H9 (cell line): ENCODE measurements around the gene KLHL12. TPM values are rescaled to one million over a fixed set of nuclear protein-coding genes. Genes with fewer than 3 reads are reported as not detected.
"Not testable (repeated sequence)": the region's sequence is repeated elsewhere in the genome, so short reads cannot be mapped to it uniquely, and the experiment has no call there.

Source experiments
- DNase-seq: peaks from one replicate; pipeline ENCODE4 v3.0.0-alpha.2; 2017
- H2AFZ ChIP-seq: one replicate; pipeline ENCODE4 v1.6.1; 2013; ENCODE audit warnings: mild to moderate bottlenecking, low read length, control low read depth, moderate library complexity
- H2AK5ac ChIP-seq: 2 replicates; pipeline ENCODE4 v1.6.1; 2013; ENCODE audit warnings: low read length, control low read depth, mixed read lengths; ENCODE audit not compliant: insufficient read length
- H2BK120ac ChIP-seq: one replicate; pipeline ENCODE4 v1.6.1; 2013; ENCODE audit warnings: low read depth, mild to moderate bottlenecking, low read length, control low read depth, inconsistent platforms; ENCODE audit not compliant: poor library complexity, severe bottlenecking
- H2BK12ac ChIP-seq: 2 replicates; pipeline ENCODE4 v1.6.1; 2013; ENCODE audit warnings: low read length, control low read depth, mixed read lengths, low read depth; ENCODE audit not compliant: insufficient read length
- H2BK15ac ChIP-seq: 2 replicates; pipeline ENCODE4 v1.6.1; 2013; ENCODE audit warnings: low read depth, low read length, control low read depth
- H2BK20ac ChIP-seq: one replicate; pipeline ENCODE4 v1.6.1; 2013; ENCODE audit warnings: low read depth, mild to moderate bottlenecking, low read length, control low read depth, inconsistent platforms; ENCODE audit not compliant: poor library complexity, severe bottlenecking
- H2BK5ac ChIP-seq: 2 replicates; pipeline ENCODE4 v1.6.1; 2013; ENCODE audit warnings: low read length, control low read depth, mixed read lengths; ENCODE audit not compliant: insufficient read length
- H3K14ac ChIP-seq: 2 replicates; pipeline ENCODE4 v1.6.1; 2013; ENCODE audit warnings: low read length, control low read depth; ENCODE audit not compliant: insufficient read depth
- H3K18ac ChIP-seq: 2 replicates; pipeline ENCODE4 v1.6.1; 2013; ENCODE audit warnings: low read depth, mild to moderate bottlenecking, mixed read lengths, low read length, control low read depth; ENCODE audit not compliant: insufficient read length
- H3K23ac ChIP-seq: 2 replicates; pipeline ENCODE4 v1.6.1; 2013; ENCODE audit warnings: low read length, control low read depth, mixed read lengths, low read depth; ENCODE audit not compliant: insufficient read length
- H3K23me2 ChIP-seq: 2 replicates; pipeline ENCODE4 v1.6.1; 2013; ENCODE audit warnings: low read depth, mild to moderate bottlenecking, mixed read lengths, low read length, control low read depth; ENCODE audit not compliant: insufficient read length, poor library complexity, severe bottlenecking
- H3K27ac ChIP-seq: 2 replicates; pipeline ENCODE4 v1.5.1; 2013; ENCODE audit warnings: low read length, control low read depth, mixed read lengths, low read depth; ENCODE audit not compliant: insufficient read length
- H3K27me3 ChIP-seq: 2 replicates; pipeline ENCODE4 v1.6.1; 2013; ENCODE audit warnings: low read length, control low read depth, inconsistent platforms; ENCODE audit not compliant: insufficient read depth
- H3K4ac ChIP-seq: 2 replicates; pipeline ENCODE4 v1.6.1; 2013; ENCODE audit warnings: low read depth, mild to moderate bottlenecking, control low read depth, inconsistent platforms, low read length, moderate library complexity
- H3K4me1 ChIP-seq: 2 replicates; pipeline ENCODE4 v1.6.1; 2013; ENCODE audit warnings: low read length, control low read depth, inconsistent platforms; ENCODE audit not compliant: insufficient read depth
- H3K4me2 ChIP-seq: 2 replicates; pipeline ENCODE4 v1.6.1; 2013; ENCODE audit warnings: low read length, control low read depth, mixed read lengths; ENCODE audit not compliant: insufficient read length, insufficient read depth
- H3K56ac ChIP-seq: 2 replicates; pipeline ENCODE4 v1.6.1; 2013; ENCODE audit warnings: low read depth, mild to moderate bottlenecking, mixed read lengths, low read length, control low read depth; ENCODE audit not compliant: insufficient read length
- H3K79me1 ChIP-seq: 2 replicates; pipeline ENCODE4 v1.6.1; 2013; ENCODE audit warnings: low read depth, mild to moderate bottlenecking, moderate library complexity, low read length, control low read depth, inconsistent platforms; ENCODE audit not compliant: insufficient read depth, poor library complexity, severe bottlenecking
- H3K79me2 ChIP-seq: 2 replicates; pipeline ENCODE4 v1.6.1; 2013; ENCODE audit warnings: low read length, control low read depth, inconsistent platforms; ENCODE audit not compliant: insufficient read depth
- H3K9ac ChIP-seq: 2 replicates; pipeline ENCODE4 v1.6.1; 2013; ENCODE audit warnings: low read length, control low read depth, mixed read lengths; ENCODE audit not compliant: insufficient read length; ENCODE audit errors: extremely low read depth
- H3K9me3 ChIP-seq: one replicate; pipeline ENCODE4 v1.6.1; 2013; ENCODE audit warnings: low read depth, low read length, inconsistent platforms; ENCODE audit not compliant: control insufficient read depth
- H3T11ph ChIP-seq: one replicate; pipeline ENCODE4 v1.6.1; 2013; ENCODE audit warnings: mild to moderate bottlenecking, low read length, control low read depth, inconsistent platforms
- H4K20me1 ChIP-seq: one replicate; pipeline ENCODE4 v1.6.1; 2013; ENCODE audit not compliant: control insufficient read depth, insufficient read length, insufficient read depth
- H4K5ac ChIP-seq: 2 replicates; pipeline ENCODE4 v1.6.1; 2013; ENCODE audit warnings: low read depth, mild to moderate bottlenecking, mixed read lengths, low read length, control low read depth; ENCODE audit not compliant: insufficient read length
- H4K8ac ChIP-seq: replicated peaks from 2 replicates; pipeline ENCODE4 v1.6.1; 2013; ENCODE audit warnings: low read length, control low read depth, mixed read lengths, low read depth; ENCODE audit not compliant: insufficient read length
- H4K91ac ChIP-seq: 2 replicates; pipeline ENCODE4 v1.6.1; 2013; ENCODE audit warnings: low read depth, mild to moderate bottlenecking, moderate library complexity, mixed read lengths, low read length, control low read depth; ENCODE audit not compliant: insufficient read length
- H3K27ac Mint-ChIP-seq, 3 experiments: 2 replicates in 2 of 3; 3 replicates in 1 of 3; pipeline ENCODE4 v1.8.0; 2020 to 2021; ENCODE audit warnings: mixed read lengths in 3 of 3, mild to moderate bottlenecking in 1 of 3, moderate library complexity in 1 of 3
- H3K27me3 Mint-ChIP-seq: 2 replicates; pipeline ENCODE4 v1.8.0; 2021; ENCODE audit warnings: low read depth, mild to moderate bottlenecking, moderate library complexity, mixed read lengths
- H3K36me3 Mint-ChIP-seq, 3 experiments: 2 replicates in 2 of 3; 3 replicates in 1 of 3; pipeline ENCODE4 v1.8.0; 2020 to 2021; ENCODE audit warnings: low read depth in 3 of 3, mixed read lengths in 3 of 3; ENCODE audit not compliant: insufficient read depth in 1 of 3
- H3K4me1 Mint-ChIP-seq, 2 experiments: 2 replicates each; pipeline ENCODE4 v1.8.0; 2020; ENCODE audit warnings: mixed read lengths in 2 of 2
- H3K4me3 Mint-ChIP-seq, 2 experiments: 2 replicates in 1 of 2; 3 replicates in 1 of 2; pipeline ENCODE4 v1.8.0; 2020 to 2021; ENCODE audit warnings: mild to moderate bottlenecking in 2 of 2, mixed read lengths in 2 of 2, moderate library complexity in 1 of 2
- H3K9me3 Mint-ChIP-seq, 2 experiments: 2 replicates in 1 of 2; 3 replicates in 1 of 2; pipeline ENCODE4 v1.8.0; 2020; ENCODE audit warnings: mild to moderate bottlenecking in 2 of 2, mixed read lengths in 2 of 2, moderate library complexity in 1 of 2
- WGBS: extraction: QIAGEN DNeasy Blood & Tissue Kit; methylation state at CpG from one replicate; pipeline ENCODE4 v1.1.7; 2013; ENCODE audit warnings: missing lambda C conversion rate, low lambda C conversion rate, mixed read lengths; ENCODE audit not compliant: insufficient read length; ENCODE audit errors: extremely low coverage; 5-methylcytosine and 5-hydroxymethylcytosine counted together
- total RNA-seq: library from RNA; stranded (reverse); gene quantifications from 2 replicates; pipeline ENCODE4 v1.2.1, GENCODE V29; 2021
- TF ChIP-seq, protein P1 (sequence below): fragments of 200-600 bp; sonication (generic); conservative IDR thresholded peaks from 3 replicates; pipeline ENCODE4 v1.8.0; 2021; ENCODE audit warnings: antibody characterized with exemption, mild to moderate bottlenecking

KLHL12 gene
- total RNA-seq, 1 experiment from 2014 or later: 38.4 TPM

DNA sequence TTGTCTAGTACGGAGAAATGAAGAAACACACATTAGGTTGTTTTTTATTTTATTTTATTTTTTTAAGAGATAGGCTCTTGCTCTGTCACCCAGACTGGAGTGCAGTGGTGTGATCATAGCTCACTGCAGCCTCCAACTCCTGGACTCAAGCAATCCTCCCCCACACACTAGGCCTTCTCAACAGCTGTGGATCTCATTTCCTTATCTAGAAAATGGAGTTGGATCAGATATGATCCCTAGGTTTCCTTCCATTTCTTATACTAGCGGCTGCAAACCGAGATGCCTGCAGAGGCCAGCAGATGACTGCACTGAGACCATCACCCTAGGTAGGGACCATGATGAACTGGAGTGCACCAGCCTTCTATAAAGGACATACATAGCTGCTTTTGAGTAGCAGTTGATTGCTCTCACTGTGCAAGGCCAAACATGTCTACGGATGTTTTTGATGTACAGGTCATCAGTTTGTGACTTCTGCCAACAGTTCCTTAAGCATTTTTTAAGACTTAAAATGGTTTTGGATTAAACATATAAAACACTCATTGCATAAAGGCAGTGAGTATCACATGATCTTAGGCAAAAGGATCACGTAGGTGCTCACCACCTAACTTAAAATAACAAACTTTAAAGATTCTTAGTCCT, 11.4 kb upstream of the KLHL12 start:
- no peaks in the 10 kb centered on the region for H3K4me1 Mint-ChIP-seq
- Histone ChIP-seq H2AFZ (no peak overlapping the region), H3K9ac (no peak overlapping the region), H4K20me1 (no peaks in the 10 kb centered on the region), H2BK5ac (no peak overlapping the region), H3T11ph (no peak overlapping the region), H3K18ac (no peak overlapping the region), H2BK15ac (no peak overlapping the region), H3K23me2 (no peaks in the 10 kb centered on the region), H4K5ac (no peak overlapping the region), H4K8ac (no peak overlapping the region), H3K79me1 (no peaks in the 10 kb centered on the region), H2BK20ac (no peak overlapping the region), H3K14ac (no peak overlapping the region), H3K4ac (no peak overlapping the region), H2BK12ac (no peak overlapping the region), H3K9me3 (no peaks in the 10 kb centered on the region), H3K4me1 (no peaks in the 10 kb centered on the region), H3K23ac (no peak overlapping the region), H4K91ac (no peak overlapping the region), H3K56ac (no peak overlapping the region), H2AK5ac (no peak overlapping the region), H3K27me3 (no peaks in the 10 kb centered on the region), H3K27ac (no peak overlapping the region), H3K4me2 (no peak overlapping the region), H3K79me2 (no peaks in the 10 kb centered on the region), H2BK120ac (no peak overlapping the region)
- WGBS: no CpG with 5 or more reads among the region's 5 CpGs
- peaks cover 14 to 31% (median 30%) of the 10 kb centered on the region in 3 experiments; a peak in 6 of 7 replicates for H3K36me3 Mint-ChIP-seq
- no peak overlapping the region for H3K27ac Mint-ChIP-seq
- DNase-seq: no peak
- no peak overlapping the region for H3K4me3 Mint-ChIP-seq
- TF ChIP-seq, protein P1, sequence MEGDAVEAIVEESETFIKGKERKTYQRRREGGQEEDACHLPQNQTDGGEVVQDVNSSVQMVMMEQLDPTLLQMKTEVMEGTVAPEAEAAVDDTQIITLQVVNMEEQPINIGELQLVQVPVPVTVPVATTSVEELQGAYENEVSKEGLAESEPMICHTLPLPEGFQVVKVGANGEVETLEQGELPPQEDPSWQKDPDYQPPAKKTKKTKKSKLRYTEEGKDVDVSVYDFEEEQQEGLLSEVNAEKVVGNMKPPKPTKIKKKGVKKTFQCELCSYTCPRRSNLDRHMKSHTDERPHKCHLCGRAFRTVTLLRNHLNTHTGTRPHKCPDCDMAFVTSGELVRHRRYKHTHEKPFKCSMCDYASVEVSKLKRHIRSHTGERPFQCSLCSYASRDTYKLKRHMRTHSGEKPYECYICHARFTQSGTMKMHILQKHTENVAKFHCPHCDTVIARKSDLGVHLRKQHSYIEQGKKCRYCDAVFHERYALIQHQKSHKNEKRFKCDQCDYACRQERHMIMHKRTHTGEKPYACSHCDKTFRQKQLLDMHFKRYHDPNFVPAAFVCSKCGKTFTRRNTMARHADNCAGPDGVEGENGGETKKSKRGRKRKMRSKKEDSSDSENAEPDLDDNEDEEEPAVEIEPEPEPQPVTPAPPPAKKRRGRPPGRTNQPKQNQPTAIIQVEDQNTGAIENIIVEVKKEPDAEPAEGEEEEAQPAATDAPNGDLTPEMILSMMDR: no peak
- peaks cover 0 to under 1% of the 10 kb centered on the region in 2 experiments; a peak in 2 of 5 replicates for H3K9me3 Mint-ChIP-seq
- peaks cover 5% of the 10 kb centered on the region; the same call in 1 of the 2 replicates for H3K27me3 Mint-ChIP-seq

DNA sequence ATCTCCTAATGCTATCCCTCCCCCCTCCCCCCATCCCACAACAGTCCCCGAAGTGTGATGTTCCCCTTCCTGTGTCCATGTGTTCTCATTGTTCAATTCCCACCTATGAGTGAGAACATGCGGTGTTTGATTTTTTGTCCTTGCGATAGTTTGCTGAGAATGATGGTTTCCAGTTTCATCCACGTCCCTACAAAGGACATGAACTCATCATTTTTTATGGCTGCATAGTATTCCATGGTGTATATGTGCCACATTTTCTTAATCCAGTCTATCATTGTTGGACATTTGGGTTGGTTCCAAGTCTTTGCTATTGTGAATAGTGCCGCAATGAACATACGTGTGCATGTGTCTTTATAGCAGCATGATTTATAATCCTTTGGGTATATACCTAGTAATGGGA, 9.4 kb upstream of the KLHL12 start:
- not testable (repeated sequence) for H3K23me2 ChIP-seq, H3K79me1 ChIP-seq, H4K8ac ChIP-seq, H2BK120ac ChIP-seq, H3K9me3 ChIP-seq, DNase-seq, H4K5ac ChIP-seq, H2AK5ac ChIP-seq, H4K91ac ChIP-seq, H2BK5ac ChIP-seq, H3K18ac ChIP-seq, H3K4me1 Mint-ChIP-seq, H4K20me1 ChIP-seq, H3K4me1 ChIP-seq, H3K27ac ChIP-seq, H3K27me3 ChIP-seq, H3K9ac ChIP-seq, H3K4me3 Mint-ChIP-seq, H2BK15ac ChIP-seq, H3K14ac ChIP-seq, H3K27ac Mint-ChIP-seq, H3K23ac ChIP-seq, H3K9me3 Mint-ChIP-seq, H3T11ph ChIP-seq, H2AFZ ChIP-seq, H3K4ac ChIP-seq, H2BK12ac ChIP-seq, H3K79me2 ChIP-seq, H2BK20ac ChIP-seq, H3K56ac ChIP-seq, H3K4me2 ChIP-seq
- Mint-ChIP-seq H3K36me3 (peaks cover 4 to 12% (median 11%) of the 10 kb centered on the region in 3 experiments; a peak in 6 of 7 replicates), H3K27me3 (peaks cover 11% of the 10 kb centered on the region; the same call in 1 of the 2 replicates)
- no CpG with 5 or more reads among the region's 6 CpGs for WGBS
